Effector memory CD8-positive, alpha-beta T cell (primary cell): ENCODE data around the gene C11orf52.
A peak's percentile ranks its signal among the peaks of the same experiment; 100 is the strongest.
"Not testable (repeated sequence)": the region's sequence is repeated elsewhere in the genome, so short reads cannot be mapped to it uniquely, and the experiment has no call there.

ENCODE experiments used
- ATAC-seq: fragments of 150-1000 bp; cut with Tn5 transposase; replicated peaks from 2 replicates; pipeline ENCODE4 v1.10.0; 2021; ENCODE audit warnings: mild to moderate bottlenecking, moderate library complexity
- DNase-seq, 3 experiments: peaks; one replicate each; pipeline ENCODE4 v3.0.0; 2021
- H3K27ac Mint-ChIP-seq, 2 donors: one replicate each; pipeline ENCODE4 v1.8.0; 2022; ENCODE audit warnings: mild to moderate bottlenecking in 2 of 2, mixed read lengths in 2 of 2, moderate library complexity in 2 of 2
- H3K27me3 Mint-ChIP-seq, 2 donors: one replicate each; pipeline ENCODE4 v1.8.0; 2022; ENCODE audit warnings: mixed read lengths in 2 of 2
- H3K36me3 Mint-ChIP-seq: one replicate; pipeline ENCODE4 v1.8.0; 2022; ENCODE audit warnings: mild to moderate bottlenecking, moderate library complexity, mixed read lengths; ENCODE audit not compliant: insufficient read depth
- H3K4me1 Mint-ChIP-seq, 2 donors: one replicate each; pipeline ENCODE4 v1.8.0; 2022; ENCODE audit warnings: low read depth in 2 of 2, mixed read lengths in 2 of 2
- H3K4me3 Mint-ChIP-seq, 2 donors: one replicate each; pipeline ENCODE4 v1.8.0; 2022; ENCODE audit warnings: mild to moderate bottlenecking in 2 of 2, mixed read lengths in 2 of 2, moderate library complexity in 2 of 2
- H3K9me3 Mint-ChIP-seq, 2 donors: one replicate each; pipeline ENCODE4 v1.8.0; 2022; ENCODE audit warnings: mixed read lengths in 2 of 2

Gene C11orf52

DNA sequence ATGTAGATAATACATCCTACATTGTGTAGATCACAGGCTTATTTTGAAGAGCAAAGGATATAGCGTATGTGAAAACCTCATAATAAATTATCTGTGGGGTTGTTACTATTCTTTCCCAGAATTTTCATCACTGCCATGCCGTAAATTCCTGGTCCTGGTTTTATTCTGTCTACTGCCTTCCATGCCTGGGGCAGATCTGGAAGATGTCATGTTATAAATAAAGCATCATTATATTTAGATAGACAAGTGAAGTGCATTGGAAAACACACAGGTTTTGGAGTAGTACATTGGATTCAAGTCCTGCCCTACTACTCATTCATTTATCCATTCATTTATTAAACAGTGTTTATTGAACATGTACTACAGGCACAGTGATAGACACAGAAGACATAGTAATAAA is 2.2 kb downstream of the C11orf52 start:
- H3K27ac Mint-ChIP-seq: no peak overlapping the region

DNA sequence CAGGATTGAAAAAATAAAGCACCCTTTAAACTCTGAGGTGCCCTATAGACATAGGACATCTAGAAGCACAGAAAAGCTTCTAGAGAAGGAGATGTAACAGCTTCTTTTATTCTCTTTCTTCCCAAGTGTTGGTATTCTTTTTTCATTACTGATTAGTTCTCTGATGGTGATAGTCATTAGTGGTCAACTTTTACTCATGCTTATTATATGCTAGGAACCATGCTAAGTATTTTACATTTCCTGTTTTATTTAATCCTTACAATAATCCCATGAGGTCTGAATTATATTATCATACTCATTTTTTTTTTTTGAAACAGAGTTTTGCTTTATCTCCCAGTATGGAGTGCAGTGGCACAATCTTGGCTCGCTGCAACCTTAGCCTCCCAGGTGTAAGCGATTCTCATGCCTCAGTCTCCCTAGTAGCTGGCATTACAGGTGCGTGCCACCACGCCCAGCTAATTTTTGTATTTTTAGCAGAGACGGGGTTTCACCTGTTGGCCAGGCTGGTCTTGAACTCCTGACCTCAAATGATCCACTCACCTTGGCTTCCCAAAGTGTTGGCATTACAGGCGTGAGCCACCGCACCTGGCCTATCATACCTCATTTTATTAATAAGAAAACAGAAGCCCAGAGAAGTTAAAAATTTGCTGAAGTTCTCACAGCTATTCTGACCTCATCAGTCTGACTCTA is 3.0 kb downstream of the C11orf52 start:
- Mint-ChIP-seq H3K4me3 (no peak overlapping the region), H3K27ac (no peak overlapping the region), H3K9me3 (no peaks in the 10 kb centered on the region), H3K36me3 (peaks cover 3% of the 10 kb centered on the region), H3K27me3 (peaks cover 22 to 23% of the 10 kb centered on the region in 2 donors), H3K4me1 (peaks cover 2 to 7% of the 10 kb centered on the region in 2 donors)
- DNase-seq: no peak
- no peak for ATAC-seq

More for the DNA sequence above, 2.2 kb downstream of the C11orf52 start:
- Mint-ChIP-seq H3K4me1 (peaks cover 1 to 2% of the 10 kb centered on the region in 2 donors), H3K9me3 (no peaks in the 10 kb centered on the region), H3K27me3 (peaks cover 30 to 31% of the 10 kb centered on the region in 2 donors), H3K4me3 (no peak overlapping the region), H3K36me3 (peaks cover 3% of the 10 kb centered on the region)
- DNase-seq (no peak), ATAC-seq (no peak)

DNA sequence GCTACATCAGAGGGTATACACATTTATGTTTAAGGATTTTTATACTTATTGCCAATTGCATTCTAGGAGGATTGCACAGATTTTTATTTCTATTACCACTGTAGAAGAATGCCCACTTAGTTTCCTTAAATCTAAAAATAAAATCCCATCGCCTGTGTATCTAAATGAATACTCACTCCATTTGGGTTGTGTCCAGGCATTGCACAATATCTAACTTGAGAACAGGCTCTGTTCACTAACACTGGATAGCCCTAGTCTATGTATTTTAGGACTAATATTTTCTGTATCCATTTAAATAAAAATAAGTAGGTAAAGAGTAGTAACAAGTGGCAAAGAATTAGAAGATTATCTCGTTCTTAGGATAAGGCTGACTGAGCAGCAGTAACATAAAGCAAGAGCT is 4.1 kb downstream of the C11orf52 start:
- no peak for ATAC-seq
- Mint-ChIP-seq H3K27me3 (peaks cover 11 to 14% of the 10 kb centered on the region in 2 donors), H3K4me3 (no peak overlapping the region), H3K4me1 (peaks cover 2 to 14% of the 10 kb centered on the region in 2 donors), H3K36me3 (peaks cover 3% of the 10 kb centered on the region), H3K9me3 (no peaks in the 10 kb centered on the region), H3K27ac (no peak overlapping the region)
- no peak for DNase-seq

DNA sequence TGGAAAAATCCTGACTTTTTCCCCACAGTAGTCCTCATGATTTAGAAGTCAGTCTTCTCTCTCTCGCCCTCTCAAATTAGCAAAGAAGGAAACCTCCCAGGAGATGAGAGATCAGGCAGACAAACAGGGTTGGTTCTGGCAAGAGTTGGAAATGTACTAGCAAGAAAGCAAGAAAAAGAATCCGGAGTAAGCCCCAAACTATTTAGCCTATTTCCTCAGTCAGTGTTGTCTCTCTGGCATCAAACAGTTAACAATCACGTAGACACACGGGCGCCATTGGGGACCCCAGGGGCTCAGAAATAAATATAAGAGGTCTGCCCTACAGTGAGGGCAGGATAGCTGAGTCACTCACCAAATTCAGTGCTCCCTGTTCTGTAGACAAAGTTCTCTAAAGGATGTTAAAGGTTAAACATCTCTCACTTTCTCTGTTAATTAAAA is 4.7 kb downstream of the C11orf52 start:
- H3K27me3 Mint-ChIP-seq: peaks cover 8 to 11% of the 10 kb centered on the region in 2 donors
- DNase-seq (no peak), ATAC-seq (no peak)
- peaks cover 3% of the 10 kb centered on the region for H3K36me3 Mint-ChIP-seq
- H3K27ac Mint-ChIP-seq: no peak overlapping the region
- H3K4me1 Mint-ChIP-seq: peaks cover 2 to 14% of the 10 kb centered on the region in 2 donors
- H3K9me3 Mint-ChIP-seq: no peaks in the 10 kb centered on the region
- no peak overlapping the region for H3K4me3 Mint-ChIP-seq

DNA sequence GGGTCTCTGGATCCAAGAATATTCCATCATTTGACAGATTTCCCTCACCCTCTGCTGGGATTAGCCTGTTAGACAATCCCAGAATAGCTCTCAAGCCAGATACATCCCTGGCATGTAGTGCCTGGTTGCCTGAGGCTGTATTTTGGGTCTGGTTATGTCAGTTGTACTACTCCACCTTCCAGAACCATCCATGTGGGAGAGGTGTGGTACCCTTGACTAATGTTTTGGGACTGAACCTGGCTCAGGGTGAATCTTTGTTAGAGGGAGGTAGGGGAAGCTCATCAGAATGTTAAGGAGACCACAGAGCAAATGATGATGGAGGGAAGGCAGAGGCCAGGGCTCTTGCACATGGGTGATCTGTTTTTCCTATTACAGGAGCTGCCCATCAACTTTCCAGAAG is 5.2 kb downstream of the C11orf52 start:
- no peak overlapping the region for H3K27ac Mint-ChIP-seq

DNA sequence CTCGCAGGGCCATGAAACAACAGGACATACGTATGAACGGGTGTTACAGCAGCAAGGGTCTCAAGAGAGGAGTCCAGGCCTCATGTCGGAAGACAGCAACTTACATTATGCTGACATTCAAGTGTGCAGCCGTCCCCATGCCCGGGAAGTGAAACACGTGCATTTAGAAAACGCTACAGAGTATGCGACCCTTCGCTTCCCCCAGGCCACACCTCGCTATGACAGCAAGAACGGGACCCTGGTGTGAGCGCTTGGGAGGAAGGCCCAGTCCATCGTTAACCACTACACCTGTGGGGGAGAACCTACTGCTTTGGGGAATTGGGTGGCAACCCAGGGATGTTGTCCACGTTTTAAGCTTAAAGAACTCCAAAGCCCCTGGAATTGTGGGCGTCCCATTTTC is 7.2 kb downstream of the C11orf52 start:
- H3K27me3 Mint-ChIP-seq: peaks cover 0 to 1% of the 10 kb centered on the region in 2 donors
- H3K4me1 Mint-ChIP-seq: peaks cover 2 to 14% of the 10 kb centered on the region in 2 donors
- H3K9me3 Mint-ChIP-seq: no peaks in the 10 kb centered on the region
- H3K27ac Mint-ChIP-seq: no peak overlapping the region
- peak overlapping the region; percentile 56 to 65 for H3K4me3 Mint-ChIP-seq
- no peak for ATAC-seq
- no peak for DNase-seq
- H3K36me3 Mint-ChIP-seq: peaks cover 3% of the 10 kb centered on the region

More for the DNA sequence above, 5.2 kb downstream of the C11orf52 start:
- H3K4me1 Mint-ChIP-seq: peaks cover 2 to 14% of the 10 kb centered on the region in 2 donors
- peaks cover 8 to 10% of the 10 kb centered on the region in 2 donors for H3K27me3 Mint-ChIP-seq
- no peak for DNase-seq
- peaks cover 3% of the 10 kb centered on the region for H3K36me3 Mint-ChIP-seq
- no peaks in the 10 kb centered on the region for H3K9me3 Mint-ChIP-seq
- H3K4me3 Mint-ChIP-seq: no peak overlapping the region
- ATAC-seq: no peak

DNA sequence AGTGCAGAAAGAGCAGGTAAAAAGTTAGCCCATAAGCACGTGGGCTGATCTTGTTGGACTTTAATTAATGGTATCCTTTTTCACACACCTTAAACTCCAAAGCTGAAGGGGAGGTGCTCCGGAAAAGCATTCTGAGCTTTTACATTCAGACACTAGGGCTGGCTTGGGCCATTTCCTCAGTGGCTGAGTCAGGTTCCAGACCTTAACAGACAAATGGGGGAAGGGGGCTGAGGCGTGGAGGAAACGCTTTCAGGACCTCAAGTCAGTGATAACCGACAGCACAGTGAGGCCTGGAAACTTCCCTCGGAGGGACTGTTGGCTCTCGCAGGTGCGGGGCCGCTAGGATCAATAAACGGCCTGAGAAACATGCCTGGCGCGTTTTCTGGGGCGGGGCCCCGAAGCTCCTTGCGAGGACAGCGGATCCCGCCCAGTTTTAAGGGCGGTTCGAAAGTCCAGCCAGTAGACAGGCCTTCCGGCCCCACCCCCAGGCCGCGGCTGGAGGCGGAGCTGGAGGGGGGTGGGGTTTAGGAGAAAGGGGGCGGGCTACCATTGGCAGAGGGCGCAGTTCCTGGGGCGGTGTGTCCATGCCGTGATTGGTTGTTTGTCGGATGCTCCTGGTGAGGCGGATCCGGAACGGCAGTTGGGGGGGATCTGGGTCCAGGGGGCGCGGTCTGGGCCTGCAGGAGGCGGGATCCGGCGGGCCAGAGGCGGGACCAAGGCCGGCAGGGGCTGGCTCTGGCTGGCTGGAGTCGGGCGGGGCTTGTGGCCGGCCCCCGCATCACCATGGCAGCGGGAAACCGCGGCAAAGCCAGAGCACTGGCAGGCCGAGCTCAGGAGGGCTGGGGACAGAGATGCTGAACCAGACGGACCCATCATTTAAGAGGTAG is 8.0 kb downstream of the C11orf52 start:
- H3K9me3 Mint-ChIP-seq: no peaks in the 10 kb centered on the region
- peaks cover 3% of the 10 kb centered on the region for H3K36me3 Mint-ChIP-seq
- H3K4me3 Mint-ChIP-seq: peak overlapping the region; percentile 78 to 79
- H3K27me3 Mint-ChIP-seq: no peaks in the 10 kb centered on the region
- ATAC-seq (peak; percentile 85), DNase-seq (peak; percentile 95 to 99 (median 98))
- H3K27ac Mint-ChIP-seq: peak overlapping the region; percentile 82 to 92
- H3K4me1 Mint-ChIP-seq: peaks cover 2 to 14% of the 10 kb centered on the region in 2 donors

DNA sequence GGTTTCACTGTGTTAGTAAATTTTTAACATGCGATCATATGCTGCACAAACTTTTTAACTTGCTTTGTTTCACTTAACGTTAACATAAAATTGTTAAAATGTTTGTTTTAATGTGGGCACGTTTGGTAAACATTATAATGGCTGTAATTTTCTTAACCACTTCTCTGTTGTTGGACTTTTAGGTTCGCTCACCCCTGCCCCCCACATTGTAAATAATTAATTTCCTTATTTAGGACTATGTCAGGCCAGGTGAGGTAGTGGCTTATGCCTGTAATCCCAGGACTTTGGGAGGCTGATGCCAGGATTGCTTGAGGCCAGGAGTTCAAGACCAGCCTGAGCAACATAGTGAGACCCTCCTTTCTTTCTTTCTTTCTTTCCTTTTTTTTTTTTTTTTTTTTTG is 11.8 kb downstream of the C11orf52 start:
- peaks cover 3% of the 10 kb centered on the region for H3K36me3 Mint-ChIP-seq
- no peaks in the 10 kb centered on the region for H3K27me3 Mint-ChIP-seq
- no peak for ATAC-seq
- peaks cover 6 to 17% of the 10 kb centered on the region in 2 donors for H3K4me1 Mint-ChIP-seq
- DNase-seq: no peak
- H3K4me3 Mint-ChIP-seq: no peak overlapping the region
- H3K9me3 Mint-ChIP-seq: no peaks in the 10 kb centered on the region
- no peak overlapping the region for H3K27ac Mint-ChIP-seq

DNA sequence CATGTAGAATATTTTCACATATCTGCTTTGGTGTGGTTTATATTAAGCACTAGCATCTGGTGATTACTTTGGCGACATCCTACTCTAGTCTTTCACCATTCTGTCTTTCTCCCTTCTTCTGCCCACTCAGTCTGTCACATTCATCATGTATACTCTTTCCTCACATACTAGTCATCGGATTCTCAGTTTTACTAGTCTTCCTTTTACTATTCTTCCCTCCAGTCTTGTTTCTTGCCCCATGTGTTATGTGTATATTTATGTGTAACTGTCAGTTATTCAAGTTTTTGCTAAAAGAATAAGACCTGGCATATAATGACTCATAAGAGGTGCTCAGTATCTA is 13.9 kb downstream of the C11orf52 start:
- H3K4me1 Mint-ChIP-seq: peaks cover 8 to 11% of the 10 kb centered on the region in 2 donors
- H3K27ac Mint-ChIP-seq: no peak overlapping the region
- DNase-seq (no peak), ATAC-seq (no peak)
- H3K27me3 Mint-ChIP-seq: no peaks in the 10 kb centered on the region
- H3K4me3 Mint-ChIP-seq: peak overlapping the region in 1 of 2 donors; percentile 30
- H3K9me3 Mint-ChIP-seq: no peaks in the 10 kb centered on the region
- H3K36me3 Mint-ChIP-seq: peaks cover 3% of the 10 kb centered on the region

DNA sequence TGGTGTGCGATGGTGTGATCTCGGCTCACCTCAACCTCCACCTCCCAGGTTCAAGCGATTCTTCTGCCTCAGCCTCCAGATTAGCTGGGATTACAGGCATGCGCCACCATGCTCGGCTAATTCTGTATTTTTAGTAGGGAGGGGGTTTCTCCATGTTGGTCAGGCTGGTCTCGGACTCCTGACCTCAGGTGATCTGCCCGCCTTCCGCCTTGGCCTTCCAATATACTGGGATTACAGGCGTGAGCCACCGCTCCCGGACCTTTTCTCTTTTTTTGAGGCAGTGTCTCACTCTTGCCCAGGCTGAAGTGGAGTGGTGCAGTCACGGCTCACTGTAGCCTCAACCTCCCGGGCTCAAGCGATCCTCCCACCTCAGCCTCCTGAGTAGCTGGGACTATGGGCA is 14.5 kb downstream of the C11orf52 start:
- not testable (repeated sequence) for H3K9me3 Mint-ChIP-seq, H3K36me3 Mint-ChIP-seq, H3K4me3 Mint-ChIP-seq, DNase-seq, H3K27ac Mint-ChIP-seq, ATAC-seq, H3K27me3 Mint-ChIP-seq
- H3K4me1 Mint-ChIP-seq: peaks cover 9 to 17% of the 10 kb centered on the region in 2 donors

DNA sequence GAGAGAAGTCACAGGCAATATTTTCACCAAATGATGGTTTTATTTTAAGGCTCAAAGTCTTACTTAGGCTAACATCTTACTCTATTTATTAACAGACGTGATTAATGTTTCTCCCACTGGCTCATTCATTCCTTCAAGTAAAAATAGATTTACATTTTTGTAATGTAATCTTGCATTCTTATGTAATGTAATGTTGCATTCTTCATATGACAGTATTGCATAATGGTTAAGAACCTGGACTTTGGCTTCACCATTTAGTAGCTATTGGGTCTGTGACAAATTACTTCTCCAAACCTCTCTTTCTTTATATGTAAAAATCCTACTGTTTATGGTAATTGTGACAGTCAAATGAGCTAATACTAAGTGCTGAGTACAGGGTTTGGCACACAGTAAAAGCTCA is 15.2 kb downstream of the C11orf52 start:
- Mint-ChIP-seq H3K9me3 (no peaks in the 10 kb centered on the region), H3K27me3 (no peaks in the 10 kb centered on the region), H3K36me3 (peaks cover 3% of the 10 kb centered on the region), H3K4me3 (no peak overlapping the region), H3K27ac (no peak overlapping the region), H3K4me1 (peaks cover 16 to 24% of the 10 kb centered on the region in 2 donors)
- DNase-seq (no peak), ATAC-seq (no peak)

DNA sequence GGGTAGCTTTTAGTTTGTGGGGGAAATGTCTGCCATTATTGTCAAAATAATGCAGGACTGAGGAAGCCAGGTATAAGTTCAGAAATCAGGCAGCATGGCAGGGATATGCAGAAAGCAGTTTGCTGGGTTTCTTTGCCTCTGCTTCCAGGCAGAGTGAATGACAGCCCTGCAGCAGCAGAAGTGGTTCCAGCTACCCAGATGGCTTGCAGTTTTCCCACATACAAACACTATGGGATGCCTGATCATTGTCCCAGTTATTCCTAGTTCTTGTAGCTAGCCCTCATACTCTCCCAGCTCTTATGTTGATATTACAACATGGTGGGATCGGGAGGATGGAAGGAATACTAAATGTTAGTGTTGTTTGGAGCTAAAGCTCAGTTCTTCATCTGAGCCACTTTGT is 15.6 kb downstream of the C11orf52 start:
- no peak for ATAC-seq
- Mint-ChIP-seq H3K27ac (no peak overlapping the region), H3K27me3 (no peaks in the 10 kb centered on the region), H3K4me1 (peaks cover 18 to 27% of the 10 kb centered on the region in 2 donors), H3K36me3 (peaks cover 3% of the 10 kb centered on the region), H3K4me3 (no peak overlapping the region), H3K9me3 (no peaks in the 10 kb centered on the region)
- DNase-seq: no peak

DNA sequence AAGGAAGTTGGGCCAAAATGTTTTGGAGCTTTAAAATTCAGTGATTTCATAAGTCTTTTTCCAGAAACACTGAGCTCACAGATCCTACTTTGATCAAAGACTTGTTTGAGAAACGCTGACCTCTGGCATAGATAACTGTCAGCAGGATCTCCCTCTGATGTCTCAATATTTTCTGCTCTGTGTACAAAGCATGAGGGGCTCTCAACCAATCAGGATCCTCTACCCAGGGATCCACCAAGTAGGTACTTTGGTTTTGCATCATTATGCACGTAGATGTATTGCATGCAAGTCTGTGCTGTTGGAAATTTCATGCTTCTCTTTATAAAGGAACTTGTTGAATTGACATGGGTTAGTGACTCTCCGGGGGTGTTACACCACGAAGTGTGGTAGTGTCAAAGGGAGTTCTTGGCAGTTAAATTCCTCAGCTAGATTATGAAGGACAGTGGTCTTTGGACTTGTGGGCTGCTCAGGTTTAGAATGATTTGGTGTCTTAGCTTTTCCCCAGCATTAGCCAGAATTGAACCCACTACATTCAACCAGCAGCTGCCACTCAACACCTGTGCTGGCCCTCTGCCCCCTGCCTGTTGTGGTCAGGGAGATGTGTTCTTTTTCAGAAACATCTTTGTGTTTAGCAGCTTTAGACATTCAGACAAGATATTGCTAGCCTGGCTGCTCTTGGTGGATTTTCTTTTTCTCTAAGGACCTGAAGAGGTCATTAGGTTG is 16.8 kb downstream of the C11orf52 start:
- Mint-ChIP-seq H3K27me3 (no peaks in the 10 kb centered on the region), H3K27ac (no peak overlapping the region), H3K4me3 (no peak overlapping the region), H3K9me3 (no peaks in the 10 kb centered on the region), H3K36me3 (peaks cover 3% of the 10 kb centered on the region), H3K4me1 (peaks cover 18 to 27% of the 10 kb centered on the region in 2 donors)
- DNase-seq (no peak), ATAC-seq (no peak)
